Endothelial cell (in vitro differentiated cells): Measurements from ENCODE around the gene DAPK1. TPM values are rescaled to one million over a fixed set of nuclear protein-coding genes. Genes with fewer than 3 reads are reported as not detected.

Experiments
- DNase-seq: peaks from one replicate; pipeline ENCODE4 v3.0.0; 2021; ENCODE audit warnings: low spot score
- H3K27ac Mint-ChIP-seq: one replicate; pipeline ENCODE4 v1.8.0; 2021; ENCODE audit warnings: mixed read lengths, inconsistent platforms; ENCODE audit not compliant: unreplicated experiment
- H3K27me3 Mint-ChIP-seq: one replicate; pipeline ENCODE4 v1.8.0; 2021; ENCODE audit warnings: mild to moderate bottlenecking, moderate library complexity, mixed read lengths, inconsistent platforms; ENCODE audit not compliant: unreplicated experiment
- H3K36me3 Mint-ChIP-seq: one replicate; pipeline ENCODE4 v1.8.0; 2021; ENCODE audit warnings: mild to moderate bottlenecking, low read depth, mixed read lengths, inconsistent platforms; ENCODE audit not compliant: unreplicated experiment
- H3K4me1 Mint-ChIP-seq: one replicate; pipeline ENCODE4 v1.8.0; 2021; ENCODE audit warnings: mild to moderate bottlenecking, mixed read lengths, inconsistent platforms; ENCODE audit not compliant: unreplicated experiment
- H3K4me3 Mint-ChIP-seq: one replicate; pipeline ENCODE4 v1.8.0; 2021; ENCODE audit warnings: mild to moderate bottlenecking, mixed read lengths, inconsistent platforms; ENCODE audit not compliant: unreplicated experiment
- H3K9me3 Mint-ChIP-seq: one replicate; pipeline ENCODE4 v1.8.0; 2021; ENCODE audit warnings: mixed read lengths, inconsistent platforms; ENCODE audit not compliant: unreplicated experiment
- CTCF ChIP-seq: fragments of 200-600 bp; sonication (generic); IDR thresholded peaks from one replicate; pipeline ENCODE4 v1.5.0; 2021; ENCODE audit warnings: antibody characterized with exemption; ENCODE audit not compliant: unreplicated experiment
- total RNA-seq: library from RNA; stranded (reverse); fragmentation: NEBNext Ultra II Directional; extraction: Animal tissue kit (Norgen Biotek cat#: 25700); gene quantifications from one replicate; pipeline ENCODE4 v1.2.1, GENCODE V29; 2021; ENCODE audit not compliant: unreplicated experiment

Gene DAPK1
- total RNA-seq, 1 donor from 2014 or later, result 36.8 TPM

- H3K4me1 Mint-ChIP-seq, result peaks cover 21% of the 10 kb centered on the region
- H3K4me3 Mint-ChIP-seq, result no peak overlapping the region
- peaks cover 6% of the 10 kb centered on the region for H3K36me3 Mint-ChIP-seq
- no peak overlapping the region for H3K27ac Mint-ChIP-seq
- no peaks in the 10 kb centered on the region for H3K9me3 Mint-ChIP-seq
- peaks cover 2% of the 10 kb centered on the region for H3K27me3 Mint-ChIP-seq
- no peak for DNase-seq
- TF ChIP-seq CTCF, result no peak
Observed at GRCh38 chr9:87618931-87619330, 121.3 kb downstream of the DAPK1 start.

GRCh38 chr9:87619346-87619745, 121.7 kb downstream of the DAPK1 start:
- peaks cover 8% of the 10 kb centered on the region for H3K36me3 Mint-ChIP-seq

GRCh38 chr9:87620731-87621322, 123.2 kb downstream of the DAPK1 start:
- Mint-ChIP-seq H3K4me1 (peaks cover 6% of the 10 kb centered on the region), H3K36me3 (peaks cover 11% of the 10 kb centered on the region), H3K27me3 (peaks cover 2% of the 10 kb centered on the region), H3K27ac (no peak overlapping the region), H3K9me3 (no peaks in the 10 kb centered on the region), H3K4me3 (no peak overlapping the region)
- DNase-seq, result no peak
- TF ChIP-seq CTCF, result no peak

More at GRCh38 chr9:87619346-87619745, 121.7 kb downstream of the DAPK1 start:
- no peak for TF ChIP-seq CTCF
- no peak overlapping the region for H3K4me3 Mint-ChIP-seq
- H3K9me3 Mint-ChIP-seq, result no peaks in the 10 kb centered on the region
- H3K4me1 Mint-ChIP-seq, result peaks cover 18% of the 10 kb centered on the region
- peaks cover 2% of the 10 kb centered on the region for H3K27me3 Mint-ChIP-seq
- no peak overlapping the region for H3K27ac Mint-ChIP-seq
- no peak for DNase-seq

- H3K9me3 Mint-ChIP-seq, result no peaks in the 10 kb centered on the region
- no peak overlapping the region for H3K27ac Mint-ChIP-seq
- H3K27me3 Mint-ChIP-seq, result peaks cover 2% of the 10 kb centered on the region
- H3K4me1 Mint-ChIP-seq, result peaks cover 6% of the 10 kb centered on the region
- H3K36me3 Mint-ChIP-seq, result peaks cover 11% of the 10 kb centered on the region
- no peak for DNase-seq
- TF ChIP-seq CTCF, result no peak
- no peak overlapping the region for H3K4me3 Mint-ChIP-seq
Observed at GRCh38 chr9:87622098-87622497, 124.4 kb downstream of the DAPK1 start.

DNA sequence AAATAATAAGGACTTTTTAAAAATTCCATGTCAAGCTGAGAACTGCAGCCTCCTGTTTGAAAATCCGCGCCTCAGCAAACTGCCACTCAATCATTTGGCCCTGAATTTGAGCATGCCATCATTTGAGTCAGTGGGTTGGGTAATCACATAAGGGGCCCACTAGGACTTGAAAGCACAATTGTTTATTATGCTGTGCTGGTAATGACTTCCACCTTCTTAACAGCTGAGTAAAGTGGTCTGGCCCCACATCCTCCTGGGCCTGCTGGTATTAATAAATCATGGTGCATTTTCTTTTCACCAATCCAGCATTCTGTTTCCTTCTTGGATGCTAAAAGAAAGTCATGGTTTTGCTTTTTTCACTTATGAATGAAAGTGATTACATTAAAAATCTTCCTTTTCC, 125.3 kb downstream of the DAPK1 start:
- Mint-ChIP-seq H3K36me3 (peaks cover 11% of the 10 kb centered on the region), H3K9me3 (no peaks in the 10 kb centered on the region)
- DNase-seq, result no peak

More for the DNA sequence above, 125.3 kb downstream of the DAPK1 start:
- TF ChIP-seq CTCF, result no peak
- H3K4me1 Mint-ChIP-seq, result peaks cover 14% of the 10 kb centered on the region
- H3K27ac Mint-ChIP-seq, result no peak overlapping the region
- H3K4me3 Mint-ChIP-seq, result no peak overlapping the region
- H3K27me3 Mint-ChIP-seq, result peaks cover 2% of the 10 kb centered on the region
